HCT116 (cell line): ENCODE measurements around the gene PRPF40A. TPM values are rescaled to one million over a fixed set of nuclear protein-coding genes. Genes with fewer than 3 reads are reported as not detected.

Source experiments
- ATAC-seq: fragments of 200-7000 bp; cut with Tn5 transposase; 2 replicates; pipeline ENCODE4 v1.9.1; 2020; ENCODE audit warnings: mild to moderate bottlenecking, moderate library complexity
- BruUV-seq: library from RNA; stranded (reverse); fragments of 400-500 nt; replicated peaks from 2 replicates; lab custom pipeline; 2021; lab: Mats Ljungman, UMichigan
- CTCF ChIA-PET: fragments of 300-600 bp; sonication (Branson Sonifier 250); formaldehyde crosslinking; loops from one replicate; lab custom pipeline; 2021; ENCODE audit warnings: antibody characterized with exemption; lab: Charles Lee
- POLR2A ChIA-PET: fragments of 300-600, 350-600 bp; sonication (Branson Sonifier 250); formaldehyde crosslinking; loops from one replicate; lab custom pipeline; 2021; ENCODE audit warnings: antibody characterized with exemption; lab: Charles Lee
- RAD21 ChIA-PET, 2 experiments: fragments of 300-600 bp; sonication (Branson Sonifier 250); formaldehyde crosslinking; loops; one replicate each; lab custom pipeline; 2023; ENCODE audit warnings: low total read pairs in 2 of 2; ENCODE audit not compliant: uncharacterized antibody in 2 of 2, unreplicated experiment in 2 of 2, low non-redundant PET in 1 of 2; lab: Charles Lee
- DNase-seq: peaks from one replicate; pipeline ENCODE4 v3.0.0-alpha.2; 2010; ENCODE audit warnings: low read depth, low spot score
- H2AFZ ChIP-seq: fragments of 200-600 bp; shearing (Covaris generic), sonication (generic); 2 replicates; pipeline ENCODE4 v1.6.1; 2017; ENCODE audit warnings: low read depth, mixed run types, mixed read lengths, antibody characterized with exemption, low read length; ENCODE audit not compliant: poor library complexity, severe bottlenecking
- H3K27ac ChIP-seq: 2 replicates; pipeline ENCODE4 v1.5.1; 2012; ENCODE audit warnings: low read depth, low read length
- H3K27me3 ChIP-seq: fragments of 200-600 bp; sonication (generic); 2 replicates; pipeline ENCODE4 v1.6.1; 2016; ENCODE audit warnings: mixed run types, low read length, mixed read lengths; ENCODE audit not compliant: insufficient read depth
- H3K36me3 ChIP-seq, 2 experiments: fragments of 200-500 bp in 1 of 2; fragments of 200-600 bp in 1 of 2; sonication (Bioruptor generic) in 1 of 2; sonication (generic) in 1 of 2; 2 replicates each; pipeline versions ENCODE4 v1.5.1 to v1.6.1; 2014 to 2016; ENCODE audit warnings: low read length in 2 of 2, inconsistent platforms in 1 of 2, mixed read lengths in 1 of 2, mixed run types in 1 of 2; ENCODE audit not compliant: insufficient read depth in 2 of 2, control insufficient read depth in 1 of 2
- H3K4me1 ChIP-seq, 2 experiments: fragments of 200-600 bp in 1 of 2; sonication (generic) in 1 of 2; 2 replicates each; pipeline versions ENCODE4 v1.5.1 to v1.6.1; 2012 to 2017; ENCODE audit warnings: low read length in 2 of 2, inconsistent platforms in 1 of 2, mild to moderate bottlenecking in 1 of 2, mixed read lengths in 1 of 2, mixed run types in 1 of 2, moderate library complexity in 1 of 2; ENCODE audit not compliant: insufficient read depth in 2 of 2, control insufficient read depth in 1 of 2
- H3K4me2 ChIP-seq: fragments of 200-600 bp; sonication (generic); 2 replicates; pipeline ENCODE4 v1.6.1; 2017; ENCODE audit warnings: mixed run types, low read length, mixed read lengths
- H3K4me3 ChIP-seq, 2 experiments: fragments of 200-600 bp in 1 of 2; sonication (generic) in 1 of 2; replicated peaks in 1 of 2; 2 replicates each; pipeline ENCODE4 v1.5.1; 2011 to 2016; ENCODE audit warnings: low read length in 2 of 2, control low read depth in 1 of 2, low read depth in 1 of 2, mild to moderate bottlenecking in 1 of 2, mixed read lengths in 1 of 2, mixed run types in 1 of 2
- H3K79me2 ChIP-seq: fragments of 200-600 bp; sonication (generic); 2 replicates; pipeline ENCODE4 v1.6.1; 2017; ENCODE audit warnings: mild to moderate bottlenecking, mixed run types, low read length, moderate library complexity, mixed read lengths; ENCODE audit not compliant: insufficient read depth
- H3K9ac ChIP-seq: fragments of 200-600 bp; sonication (generic); 2 replicates; pipeline ENCODE4 v1.6.1; 2016; ENCODE audit warnings: low read length, mixed read lengths
- H3K9me2 ChIP-seq: fragments of 200-600 bp; sonication (generic), shearing (Covaris generic); 2 replicates; pipeline ENCODE4 v1.6.1; 2017; ENCODE audit warnings: mixed run types, mild to moderate bottlenecking, moderate library complexity; ENCODE audit not compliant: insufficient read depth
- H3K9me3 ChIP-seq, 2 experiments: fragments of 200-500 bp in 1 of 2; fragments of 200-600 bp in 1 of 2; sonication (Bioruptor generic) in 1 of 2; sonication (generic) in 1 of 2; 2 replicates each; pipeline ENCODE4 v1.6.1; 2014 to 2017; ENCODE audit warnings: low read length in 2 of 2, mixed read lengths in 2 of 2, inconsistent platforms in 1 of 2, low read depth in 1 of 2, mild to moderate bottlenecking in 1 of 2, mixed run types in 1 of 2, moderate library complexity in 1 of 2; ENCODE audit not compliant: control insufficient read depth in 1 of 2, insufficient read depth in 1 of 2
- H4K20me1 ChIP-seq: fragments of 200-600 bp; sonication (generic), shearing (Covaris generic); 2 replicates; pipeline ENCODE4 v1.6.1; 2017; ENCODE audit warnings: mixed run types, mild to moderate bottlenecking, moderate library complexity; ENCODE audit not compliant: insufficient read depth
- ATF3 ChIP-seq: IDR thresholded peaks from 2 replicates; pipeline ENCODE4 v1.6.1; 2012
- CBX3 ChIP-seq: IDR thresholded peaks from 2 replicates; pipeline ENCODE4 v1.6.1; 2012; ENCODE audit warnings: low read depth
- CTCF ChIP-seq, 3 experiments: fragments of 200-600 bp in 1 of 3; sonication (generic) in 1 of 3; IDR thresholded peaks in 2 of 3; conservative IDR thresholded peaks in 1 of 3; 2 replicates each; pipeline ENCODE4 v1.5.1; 2012 to 2017; ENCODE audit warnings: low read depth in 2 of 3, low read length in 2 of 3, antibody characterized with exemption in 1 of 3, borderline replicate concordance in 1 of 3, control low read depth in 1 of 3, mild to moderate bottlenecking in 1 of 3, mixed read lengths in 1 of 3, mixed run types in 1 of 3, moderate library complexity in 1 of 3; ENCODE audit not compliant: insufficient read depth in 1 of 3
- EGR1 ChIP-seq: IDR thresholded peaks from 2 replicates; pipeline ENCODE4 v1.6.1; 2012; ENCODE audit warnings: low read depth
- ELF1 ChIP-seq: IDR thresholded peaks from 2 replicates; pipeline ENCODE4 v1.6.1; 2012; ENCODE audit warnings: low read depth, borderline replicate concordance
- EZH2 ChIP-seq: fragments of 200-600 bp; sonication (generic); IDR thresholded peaks from 2 replicates; pipeline ENCODE4 v1.6.1; 2017; ENCODE audit warnings: antibody characterized with exemption, mixed run types
- EZH2phosphoT487 ChIP-seq: fragments of 200-600 bp; IDR thresholded peaks from 2 replicates; pipeline ENCODE4 v1.6.1; 2018; ENCODE audit warnings: antibody characterized with exemption, borderline replicate concordance
- FOSL1 ChIP-seq: IDR thresholded peaks from 2 replicates; pipeline ENCODE4 v1.6.1; 2012; ENCODE audit warnings: low read depth
- JUND ChIP-seq: IDR thresholded peaks from 2 replicates; pipeline ENCODE4 v1.6.1; 2012
- MAX ChIP-seq: IDR thresholded peaks from 2 replicates; pipeline ENCODE4 v1.6.1; 2012
- POLR2A ChIP-seq: IDR thresholded peaks from 2 replicates; pipeline ENCODE4 v1.7.0; 2011; ENCODE audit warnings: borderline replicate concordance; ENCODE audit not compliant: insufficient read depth, insufficient read length; ENCODE audit errors: extremely low read depth
- POLR2AphosphoS5 ChIP-seq: IDR thresholded peaks from 2 replicates; pipeline ENCODE4 v1.6.1; 2011; ENCODE audit warnings: mild to moderate bottlenecking, low read depth, low read length, moderate library complexity
- REST ChIP-seq: IDR thresholded peaks from 2 replicates; pipeline ENCODE4 v1.6.1; 2012; ENCODE audit warnings: low read depth
- SIN3A ChIP-seq: IDR thresholded peaks from 2 replicates; pipeline ENCODE4 v1.6.1; 2012; ENCODE audit warnings: low read depth
- SRF ChIP-seq: IDR thresholded peaks from 2 replicates; pipeline ENCODE4 v1.6.1; 2012; ENCODE audit warnings: low read depth
- ZBTB33 ChIP-seq: IDR thresholded peaks from 2 replicates; pipeline ENCODE4 v1.6.1; 2011; ENCODE audit warnings: mild to moderate bottlenecking, low read length, moderate library complexity; ENCODE audit not compliant: insufficient replicate concordance; ENCODE audit errors: extremely low read depth
- ZNF274 ChIP-seq: fragments of 200-500 bp; sonication (Bioruptor generic); IDR thresholded peaks from 2 replicates; pipeline ENCODE4 v1.6.1; 2014; ENCODE audit warnings: mild to moderate bottlenecking, low read depth, low read length, inconsistent platforms
- intact Hi-C: fragments of 100-400 bp; cut with micrococcal nuclease; formaldehyde crosslinking; loops from 2 replicates; pipeline ENCODE4 v1.10.0; 2022
- total RNA-seq: library from RNA; stranded (reverse); gene quantifications from one replicate; pipeline ENCODE4 v1.2.1, GENCODE V29; 2021; ENCODE audit not compliant: unreplicated experiment

PRPF40A gene
- total RNA-seq, 1 experiment from 2014 or later = 171 TPM

- ChIA-PET CTCF (no interaction called here), POLR2A (no interaction called here), RAD21 (no interaction called here)
- peaks cover 0 to 4% of the 10 kb centered on the region in 2 experiments; a peak in 1 of 4 replicates for H3K4me1 ChIP-seq
- H3K4me2 ChIP-seq = no peak overlapping the region
- BruUV-seq = no TSS peak
- H3K4me3 ChIP-seq = no peak overlapping the region
- no peak for ATAC-seq
- no peaks in the 10 kb centered on the region; the same call in 1 of the 2 replicates for H4K20me1 ChIP-seq
- intact Hi-C loops = no loop called here
- no peaks in the 10 kb centered on the region for H3K79me2 ChIP-seq
- H3K27ac ChIP-seq = no peak overlapping the region
- no peak for DNase-seq
- H3K27me3 ChIP-seq = no peaks in the 10 kb centered on the region
- no peaks in the 10 kb centered on the region for H3K9me2 ChIP-seq
- no peak overlapping the region for H3K9ac ChIP-seq
- TF ChIP-seq EZH2 = no peak
- no peak for TF ChIP-seq CTCF (IDR thresholded peaks at IDR 0.05 in 2 of 3, conservative IDR thresholded peaks at IDR 0.05 in 1 of 3; ENCODE audit: borderline replicate concordance in 1 of 3, insufficient read depth in 1 of 3, low read depth in 2 of 3, low read length in 2 of 3)
- TF ChIP-seq JUND = no peak
- no peak for TF ChIP-seq EGR1
- TF ChIP-seq FOSL1 = no peak
- TF ChIP-seq CBX3 = no peak
- no peak for TF ChIP-seq SRF
- TF ChIP-seq ELF1 = no peak
- TF ChIP-seq POLR2A = no peak
- no peak for TF ChIP-seq REST
- no peak for TF ChIP-seq ZBTB33
- TF ChIP-seq ATF3 = no peak
- no peak for TF ChIP-seq ZNF274
- TF ChIP-seq POLR2AphosphoS5 = no peak
- no peak for TF ChIP-seq EZH2phosphoT487
- TF ChIP-seq SIN3A = no peak
- no peak for TF ChIP-seq MAX
- H2AFZ ChIP-seq = no peak overlapping the region
- no peaks in the 10 kb centered on the region for H3K36me3 ChIP-seq
- no peaks in the 10 kb centered on the region for H3K9me3 ChIP-seq
Measured at GRCh38 chr2:152607793-152608300, 109.4 kb downstream of the PRPF40A start.
